ENCODE measurements around the gene HRH1.

- TF ChIP-seq CTCF (IDR thresholded peaks at IDR 0.05) (no peak), POLR2A (IDR thresholded peaks at IDR 0.05) (no peak)
These were observed 19.5 kb upstream of the HRH1 start for GRCh38 chr3:11134794-11135193.
